HepG2 (cell line): ENCODE results near the gene WDR37. TPM values are rescaled to one million over a fixed set of nuclear protein-coding genes. Genes with fewer than 3 reads are reported as not detected.

Source experiments
- ATAC-seq: fragments of 200-7000 bp; cut with Tn5 transposase; 3 replicates; pipeline ENCODE4 v1.9.1; 2020; ENCODE audit warnings: mild to moderate bottlenecking, moderate library complexity
- BruUV-seq: library from RNA; stranded (reverse); fragments of 400-500 nt; replicated peaks from 2 replicates; lab custom pipeline; 2021; lab: Mats Ljungman, UMichigan
- CTCF ChIA-PET: fragments of 300-600 bp; formaldehyde crosslinking; extraction: SDS; loops from one replicate; lab custom pipeline; 2021; ENCODE audit warnings: low total read pairs, inconsistent platforms, low intra/inter-chr PET ratio; lab: Yijun Ruan, JAX
- POLR2A ChIA-PET: fragments of 350-600 bp; sonication (Branson Sonifier 250); formaldehyde crosslinking; loops from one replicate; lab custom pipeline; 2020; ENCODE audit warnings: antibody characterized with exemption, inconsistent platforms; lab: Yijun Ruan, JAX
- DNase-seq: peaks from one replicate; pipeline ENCODE4 v3.0.0-alpha.2; 2015; ENCODE audit warnings: low spot score
- FAIRE-seq: peaks from 3 replicates; lab custom pipeline; 2011; peaks lifted over from hg19 to GRCh38; lab: Jason Lieb, UNC
- H2AFZ ChIP-seq: one replicate; pipeline ENCODE4 v1.6.1; 2011; ENCODE audit warnings: low read length, inconsistent platforms
- H3K27ac ChIP-seq: fragments of 300-600 bp; 3 replicates; pipeline ENCODE4 v1.8.0; 2011; ENCODE audit warnings: mixed run types, mild to moderate bottlenecking, mixed read lengths, low read length, inconsistent platforms; ENCODE audit not compliant: insufficient read depth; ENCODE audit errors: extremely low read length
- H3K27me3 ChIP-seq, 2 experiments: fragments of 200-600 bp in 1 of 2; 2 replicates in 1 of 2; 3 replicates in 1 of 2; pipeline versions ENCODE4 v1.6.0 to v1.8.0; 2011; ENCODE audit warnings: low read length in 2 of 2, mild to moderate bottlenecking in 2 of 2, moderate library complexity in 2 of 2, inconsistent platforms in 1 of 2; ENCODE audit not compliant: insufficient read depth in 2 of 2, control insufficient read depth in 1 of 2
- H3K36me3 ChIP-seq, 2 experiments: fragments of 200-600 bp in 1 of 2; replicated peaks in 1 of 2; 2 replicates in 1 of 2; 3 replicates in 1 of 2; pipeline versions ENCODE4 v1.5.1 to v1.8.0; 2011; ENCODE audit warnings: low read length in 2 of 2, inconsistent platforms in 1 of 2; ENCODE audit not compliant: insufficient read depth in 2 of 2, control insufficient read depth in 1 of 2
- H3K4me1 ChIP-seq: 2 replicates; pipeline ENCODE4 v1.5.1; 2012; ENCODE audit warnings: low read length, inconsistent platforms; ENCODE audit not compliant: insufficient read depth
- H3K4me2 ChIP-seq: 2 replicates; pipeline ENCODE4 v1.6.0; 2011; ENCODE audit warnings: low read depth, low read length, inconsistent platforms
- H3K4me3 ChIP-seq, 3 experiments: fragments of 200-600 bp in 1 of 3; sonication (generic), shearing (Covaris generic) in 1 of 3; replicated peaks in 1 of 3; 2 replicates each; pipeline ENCODE4 v1.5.1; 2011 to 2016; ENCODE audit warnings: low read length in 3 of 3, inconsistent platforms in 2 of 3, low read depth in 2 of 3, mild to moderate bottlenecking in 2 of 3, control low read depth in 1 of 3, mixed read lengths in 1 of 3; ENCODE audit not compliant: insufficient read depth in 1 of 3
- H3K79me2 ChIP-seq: one replicate; pipeline ENCODE4 v1.6.1; 2011; ENCODE audit warnings: low read length, inconsistent platforms; ENCODE audit not compliant: insufficient read depth
- H3K9ac ChIP-seq: 2 replicates; pipeline ENCODE4 v1.6.0; 2011; ENCODE audit warnings: mild to moderate bottlenecking, low read depth, low read length, inconsistent platforms; ENCODE audit not compliant: insufficient read depth
- H3K9me3 ChIP-seq: 2 replicates; pipeline ENCODE4 v1.5.1; 2012; ENCODE audit warnings: mild to moderate bottlenecking, low read length
- H4K20me1 ChIP-seq: 2 replicates; pipeline ENCODE4 v1.6.0; 2011; ENCODE audit warnings: inconsistent platforms, mild to moderate bottlenecking, low read length, moderate library complexity; ENCODE audit not compliant: insufficient read depth
- CBX1 ChIP-seq: IDR thresholded peaks from one replicate; pipeline ENCODE4 v1.6.1; 2016; ENCODE audit warnings: antibody characterized with exemption, low read depth
- CHD4 ChIP-seq: fragments of 200-600 bp; sonication (generic); IDR thresholded peaks from 2 replicates; pipeline ENCODE4 v1.7.0; 2017; ENCODE audit warnings: mild to moderate bottlenecking, low read length, borderline replicate concordance
- HDAC2 ChIP-seq: sonication (generic); formaldehyde crosslinking; IDR thresholded peaks from 2 replicates; pipeline ENCODE4 v1.4.0; 2020; ENCODE audit warnings: missing genetic modification reagents
- KAT8 ChIP-seq: IDR thresholded peaks from 2 replicates; pipeline ENCODE4 v1.6.1; 2016; ENCODE audit warnings: missing genetic modification reagents, missing compliant biosample characterization
- LCORL ChIP-seq, 2 experiments: fragments of 450-650 bp in 1 of 2; sonication (generic) in 1 of 2; formaldehyde crosslinking in 1 of 2; IDR thresholded peaks; 2 replicates each; pipeline versions ENCODE4 v1.5.0 to v1.6.1; 2017 to 2020; ENCODE audit warnings: antibody characterized with exemption in 1 of 2, missing genetic modification reagents in 1 of 2
- NR1H2 ChIP-seq: sonication (generic); formaldehyde crosslinking; IDR thresholded peaks from 2 replicates; pipeline ENCODE4 v1.8.1; 2022; ENCODE audit warnings: low read depth, missing genetic modification reagents, borderline replicate concordance
- NR2F2 ChIP-seq: IDR thresholded peaks from 2 replicates; pipeline ENCODE4 v1.6.1; 2012; ENCODE audit warnings: low read depth, inconsistent platforms, borderline replicate concordance
- NRL ChIP-seq: sonication (generic); formaldehyde crosslinking; IDR thresholded peaks from 2 replicates; pipeline ENCODE4 v1.5.0; 2020; ENCODE audit warnings: missing genetic modification reagents, mild to moderate bottlenecking, moderate library complexity, borderline replicate concordance
- SETDB1 ChIP-seq: sonication (generic); formaldehyde crosslinking; IDR thresholded peaks from 2 replicates; pipeline ENCODE4 v1.5.1; 2020; ENCODE audit warnings: missing genetic modification reagents, mild to moderate bottlenecking, borderline replicate concordance
- SRY ChIP-seq: sonication (generic); formaldehyde crosslinking; IDR thresholded peaks from 2 replicates; pipeline ENCODE4 v1.8.0; 2022; ENCODE audit warnings: mild to moderate bottlenecking, missing genetic modification reagents
- TEAD2 ChIP-seq: sonication (generic); formaldehyde crosslinking; IDR thresholded peaks from 2 replicates; pipeline ENCODE4 v1.9.0; 2021; ENCODE audit warnings: missing genetic modification reagents
- ZKSCAN1 ChIP-seq: fragments of 150-350 bp; IDR thresholded peaks from 2 replicates; pipeline ENCODE4 v1.6.1; 2014; ENCODE audit warnings: low read length
- ZNF772 ChIP-seq: sonication (generic); formaldehyde crosslinking; IDR thresholded peaks from 2 replicates; pipeline ENCODE4 v1.5.0; 2020; ENCODE audit warnings: mild to moderate bottlenecking, missing genetic modification reagents
- WGBS: methylation state at CpG from one replicate; pipeline ENCODE4 v1.1.6; 2017; ENCODE audit warnings: low lambda C conversion rate; 5-methylcytosine and 5-hydroxymethylcytosine counted together
- in situ Hi-C: cut with HindIII; loops from 2 replicates; pipeline ENCODE4 v1.10.0; 2017; ENCODE audit warnings: low pct_unique_long_range_greater_than_20kb; ENCODE audit not compliant: extremely low pct_ligation_motif_present
- intact Hi-C: fragments of 100-400 bp; cut with micrococcal nuclease; formaldehyde crosslinking; loops from one replicate; pipeline ENCODE4 v1.10.0; 2022; ENCODE audit not compliant: unreplicated experiment
- polyA plus RNA-seq, 8 experiments: library from polyadenylated mRNA; depleted of rRNA in 3 of 8; stranded (reverse) in 7 of 8; unstranded in 1 of 8; fragments of >200 nt; fragmentation: Illumina TruSeq in 4 of 8; extraction: Trizol in 4 of 8; gene quantifications; 2 replicates each; pipeline versions ENCODE4 v1.2.1 to v1.2.3, GENCODE V29; 2011 to 2016; ENCODE audit warnings: low read depth in 4 of 8, missing spikeins in 1 of 8, mixed read lengths in 1 of 8; ENCODE audit not compliant: insufficient read depth in 1 of 8
- total RNA-seq, 5 experiments: library from RNA; depleted of rRNA; stranded (reverse); fragments of >200 nt; fragmentation: Illumina TruSeq; extraction: Trizol; gene quantifications; 2 replicates each; pipeline ENCODE4 v1.2.3, GENCODE V29; 2016; ENCODE audit warnings: low read depth in 1 of 5
- TF ChIP-seq, protein P1 (sequence below): sonication (generic); formaldehyde crosslinking; IDR thresholded peaks from 2 replicates; pipeline ENCODE4; 2020; ENCODE audit warnings: missing genetic modification reagents, mild to moderate bottlenecking, borderline replicate concordance
- TF ChIP-seq, protein P2 (sequence below): fragments of 450-650 bp; IDR thresholded peaks from 2 replicates; pipeline ENCODE4 v1.6.1; 2017
- TF ChIP-seq, protein P3 (sequence below): sonication (generic); formaldehyde crosslinking; IDR thresholded peaks from 2 replicates; pipeline ENCODE4 v1.4.0; 2020; ENCODE audit warnings: missing genetic modification reagents, borderline replicate concordance
- TF ChIP-seq, protein P4 (sequence below): sonication (generic); formaldehyde crosslinking; IDR thresholded peaks from 2 replicates; pipeline ENCODE4 v1.9.0; 2022; ENCODE audit warnings: missing genetic modification reagents, mild to moderate bottlenecking, borderline replicate concordance

Gene WDR37
- total and polyA plus RNA-seq, 2 of the 13 experiments (the other 11 are each of a cell fraction or from before 2014, with no cell fraction given), result 5.9 to 7.5 TPM

DNA sequence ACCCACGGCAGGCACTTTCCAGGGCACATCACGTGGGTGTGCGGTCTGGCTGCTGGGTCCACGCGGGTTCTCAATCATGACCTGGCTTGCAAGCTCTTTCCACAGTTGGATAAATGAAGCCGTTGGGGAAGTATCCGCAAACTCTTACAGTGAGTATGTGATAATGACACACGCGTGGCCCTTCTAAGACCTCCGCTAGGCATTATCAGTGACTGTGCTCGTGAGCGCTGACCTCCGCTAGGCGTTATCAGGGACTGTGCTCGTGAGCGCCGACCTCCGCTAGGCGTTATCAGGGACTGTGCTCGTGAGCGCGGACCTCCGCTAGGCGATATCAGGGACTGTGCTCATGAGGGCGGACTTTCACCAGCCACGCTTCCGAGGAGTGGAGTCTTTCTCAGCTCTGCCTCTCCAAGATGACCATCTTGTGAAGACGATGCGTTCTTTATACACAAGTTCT, 107.0 kb downstream of the WDR37 start (continued):
- TF ChIP-seq, protein P1, sequence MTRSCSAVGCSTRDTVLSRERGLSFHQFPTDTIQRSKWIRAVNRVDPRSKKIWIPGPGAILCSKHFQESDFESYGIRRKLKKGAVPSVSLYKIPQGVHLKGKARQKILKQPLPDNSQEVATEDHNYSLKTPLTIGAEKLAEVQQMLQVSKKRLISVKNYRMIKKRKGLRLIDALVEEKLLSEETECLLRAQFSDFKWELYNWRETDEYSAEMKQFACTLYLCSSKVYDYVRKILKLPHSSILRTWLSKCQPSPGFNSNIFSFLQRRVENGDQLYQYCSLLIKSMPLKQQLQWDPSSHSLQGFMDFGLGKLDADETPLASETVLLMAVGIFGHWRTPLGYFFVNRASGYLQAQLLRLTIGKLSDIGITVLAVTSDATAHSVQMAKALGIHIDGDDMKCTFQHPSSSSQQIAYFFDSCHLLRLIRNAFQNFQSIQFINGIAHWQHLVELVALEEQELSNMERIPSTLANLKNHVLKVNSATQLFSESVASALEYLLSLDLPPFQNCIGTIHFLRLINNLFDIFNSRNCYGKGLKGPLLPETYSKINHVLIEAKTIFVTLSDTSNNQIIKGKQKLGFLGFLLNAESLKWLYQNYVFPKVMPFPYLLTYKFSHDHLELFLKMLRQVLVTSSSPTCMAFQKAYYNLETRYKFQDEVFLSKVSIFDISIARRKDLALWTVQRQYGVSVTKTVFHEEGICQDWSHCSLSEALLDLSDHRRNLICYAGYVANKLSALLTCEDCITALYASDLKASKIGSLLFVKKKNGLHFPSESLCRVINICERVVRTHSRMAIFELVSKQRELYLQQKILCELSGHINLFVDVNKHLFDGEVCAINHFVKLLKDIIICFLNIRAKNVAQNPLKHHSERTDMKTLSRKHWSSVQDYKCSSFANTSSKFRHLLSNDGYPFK (CRISPR knock-in tag), result no peak
- TF ChIP-seq SRY (CRISPR knock-in tag), result no peak
- TF ChIP-seq ZNF772 (CRISPR knock-in tag), result no peak

DNA sequence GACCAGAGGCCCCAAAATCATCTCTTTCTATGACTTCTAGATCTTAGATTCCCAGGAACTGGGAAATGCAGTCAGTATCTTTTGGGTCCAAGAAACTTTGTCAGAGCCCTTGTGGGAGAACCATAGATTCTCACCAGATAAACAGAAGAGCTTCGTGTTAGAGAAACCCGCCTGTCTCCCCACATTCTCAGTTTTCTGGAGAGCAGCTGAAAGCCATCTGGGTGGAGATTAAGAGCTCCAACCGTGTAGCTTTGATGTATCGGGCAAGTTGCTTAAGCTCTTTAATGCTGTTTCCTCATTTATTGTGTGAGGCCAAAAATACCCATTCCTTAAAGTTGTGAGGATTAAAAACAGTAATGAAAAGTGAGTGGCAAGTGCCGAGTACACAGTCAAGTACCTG, 107.6 kb downstream of the WDR37 start:
- FAIRE-seq, result no peak
- Histone ChIP-seq H3K36me3 (no peaks in the 10 kb centered on the region), H3K27ac (no peak overlapping the region), H3K9ac (no peak overlapping the region), H3K9me3 (no peaks in the 10 kb centered on the region), H3K4me3 (no peak overlapping the region), H3K27me3 (peaks cover 2 to 65% of the 10 kb centered on the region in 2 experiments; a peak in 4 of 5 replicates), H3K79me2 (no peaks in the 10 kb centered on the region), H2AFZ (no peak overlapping the region), H3K4me1 (no peaks in the 10 kb centered on the region), H3K4me2 (no peak overlapping the region), H4K20me1 (no peaks in the 10 kb centered on the region)
- ChIA-PET CTCF (no interaction called here), POLR2A (no interaction called here)
- no peak for ATAC-seq
- no TSS peak for BruUV-seq
- no peak for DNase-seq
- WGBS, result 16% methylated on average over 5 of the region's 5 CpGs
- in situ Hi-C loops, result no loop called here
- intact Hi-C loops, result no loop called here
- TF ChIP-seq TEAD2 (CRISPR knock-in tag) (no peak), CHD4 (no peak), NR1H2 (CRISPR knock-in tag) (no peak), SETDB1 (CRISPR knock-in tag) (no peak), KAT8 (CRISPR knock-in tag) (no peak), NRL (no peak), HDAC2 (CRISPR knock-in tag) (no peak), LCORL (IDR thresholded peaks at IDR 0.05) (no peak), LCORL (CRISPR knock-in tag; IDR thresholded peaks at IDR 0.05) (no peak), ZKSCAN1 (no peak), CBX1 (no peak), NR2F2 (no peak)
- TF ChIP-seq, protein P2, sequence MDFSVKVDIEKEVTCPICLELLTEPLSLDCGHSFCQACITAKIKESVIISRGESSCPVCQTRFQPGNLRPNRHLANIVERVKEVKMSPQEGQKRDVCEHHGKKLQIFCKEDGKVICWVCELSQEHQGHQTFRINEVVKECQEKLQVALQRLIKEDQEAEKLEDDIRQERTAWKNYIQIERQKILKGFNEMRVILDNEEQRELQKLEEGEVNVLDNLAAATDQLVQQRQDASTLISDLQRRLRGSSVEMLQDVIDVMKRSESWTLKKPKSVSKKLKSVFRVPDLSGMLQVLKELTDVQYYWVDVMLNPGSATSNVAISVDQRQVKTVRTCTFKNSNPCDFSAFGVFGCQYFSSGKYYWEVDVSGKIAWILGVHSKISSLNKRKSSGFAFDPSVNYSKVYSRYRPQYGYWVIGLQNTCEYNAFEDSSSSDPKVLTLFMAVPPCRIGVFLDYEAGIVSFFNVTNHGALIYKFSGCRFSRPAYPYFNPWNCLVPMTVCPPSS, result no peak
- TF ChIP-seq, protein P3, sequence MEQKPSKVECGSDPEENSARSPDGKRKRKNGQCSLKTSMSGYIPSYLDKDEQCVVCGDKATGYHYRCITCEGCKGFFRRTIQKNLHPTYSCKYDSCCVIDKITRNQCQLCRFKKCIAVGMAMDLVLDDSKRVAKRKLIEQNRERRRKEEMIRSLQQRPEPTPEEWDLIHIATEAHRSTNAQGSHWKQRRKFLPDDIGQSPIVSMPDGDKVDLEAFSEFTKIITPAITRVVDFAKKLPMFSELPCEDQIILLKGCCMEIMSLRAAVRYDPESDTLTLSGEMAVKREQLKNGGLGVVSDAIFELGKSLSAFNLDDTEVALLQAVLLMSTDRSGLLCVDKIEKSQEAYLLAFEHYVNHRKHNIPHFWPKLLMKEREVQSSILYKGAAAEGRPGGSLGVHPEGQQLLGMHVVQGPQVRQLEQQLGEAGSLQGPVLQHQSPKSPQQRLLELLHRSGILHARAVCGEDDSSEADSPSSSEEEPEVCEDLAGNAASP (CRISPR knock-in tag), result no peak
- TF ChIP-seq, protein P4, sequence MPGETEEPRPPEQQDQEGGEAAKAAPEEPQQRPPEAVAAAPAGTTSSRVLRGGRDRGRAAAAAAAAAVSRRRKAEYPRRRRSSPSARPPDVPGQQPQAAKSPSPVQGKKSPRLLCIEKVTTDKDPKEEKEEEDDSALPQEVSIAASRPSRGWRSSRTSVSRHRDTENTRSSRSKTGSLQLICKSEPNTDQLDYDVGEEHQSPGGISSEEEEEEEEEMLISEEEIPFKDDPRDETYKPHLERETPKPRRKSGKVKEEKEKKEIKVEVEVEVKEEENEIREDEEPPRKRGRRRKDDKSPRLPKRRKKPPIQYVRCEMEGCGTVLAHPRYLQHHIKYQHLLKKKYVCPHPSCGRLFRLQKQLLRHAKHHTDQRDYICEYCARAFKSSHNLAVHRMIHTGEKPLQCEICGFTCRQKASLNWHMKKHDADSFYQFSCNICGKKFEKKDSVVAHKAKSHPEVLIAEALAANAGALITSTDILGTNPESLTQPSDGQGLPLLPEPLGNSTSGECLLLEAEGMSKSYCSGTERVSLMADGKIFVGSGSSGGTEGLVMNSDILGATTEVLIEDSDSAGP (CRISPR knock-in tag), result no peak
